NCI-H2081 treated with DMSO at 0.1 percent for 48 hours (cell line): Measurements from ENCODE around the gene HMGCS1.
"Not testable (repeated sequence)": the region's sequence is repeated elsewhere in the genome, so short reads cannot be mapped to it uniquely, and the experiment has no call there.

Experiments
- DNase-seq: peaks from one replicate; lab custom pipeline; 2025; lab: John Stamatoyannopoulos, UW

HMGCS1 gene

GRCh38 chr5:43273552-43273951, 39.7 kb downstream of the HMGCS1 start:
- no peak for DNase-seq

DNA sequence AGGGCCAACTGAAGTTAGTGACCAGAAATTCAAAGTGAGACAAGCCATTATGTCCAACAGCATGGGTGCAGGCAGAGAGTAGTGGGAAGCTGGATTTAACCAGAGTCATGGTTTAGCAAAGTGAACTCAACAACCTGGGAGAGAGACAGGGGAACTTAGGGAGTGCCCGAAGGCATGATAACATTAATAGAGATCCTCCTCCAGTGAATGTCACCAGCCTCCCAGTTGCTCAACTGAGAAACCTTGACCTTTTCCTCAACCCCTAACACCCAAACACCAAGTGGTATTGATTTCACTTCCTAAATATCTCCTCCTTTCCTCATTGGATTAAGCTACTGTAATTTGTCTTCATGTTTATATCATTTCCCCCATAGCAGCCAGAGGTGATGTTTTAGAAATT, 42.6 kb downstream of the HMGCS1 start:
- DNase-seq = no peak

DNA sequence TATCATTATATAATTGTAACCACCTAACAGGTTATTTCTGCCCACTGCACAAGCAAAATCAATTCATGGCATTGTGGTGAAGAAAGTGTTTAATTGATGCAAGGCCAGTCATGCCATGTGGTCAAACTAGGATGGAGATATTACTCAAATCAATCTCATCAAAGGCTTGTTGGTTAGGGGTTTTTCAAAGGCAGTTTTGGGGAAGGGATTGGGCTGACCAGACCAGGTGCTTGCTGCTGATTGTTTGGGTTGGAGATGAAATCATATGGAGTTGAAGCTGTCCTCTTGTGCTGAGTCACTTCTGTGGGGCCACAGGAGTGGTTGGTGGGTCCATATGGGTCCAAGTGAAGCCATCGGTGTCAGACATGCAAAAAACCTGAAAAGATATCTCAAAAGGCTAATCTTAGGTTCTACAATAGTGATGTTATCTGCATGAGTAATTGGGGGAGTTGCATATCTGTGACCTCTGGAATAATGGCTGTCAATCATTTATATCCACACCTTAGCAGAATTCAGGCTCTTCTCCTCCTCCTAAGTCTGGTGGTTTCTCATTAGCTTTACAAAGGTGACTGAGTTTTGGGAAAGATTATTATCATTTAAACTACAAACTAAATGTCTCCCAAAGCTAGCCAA, 44.9 kb downstream of the HMGCS1 start:
- no peak for DNase-seq

GRCh38 chr5:43262269-43262668, 50.9 kb downstream of the HMGCS1 start:
- DNase-seq = not testable (repeated sequence)

- no peak for DNase-seq
Observed at GRCh38 chr5:43258116-43258515, 55.1 kb downstream of the HMGCS1 start.

- no peak for DNase-seq
Observed at GRCh38 chr5:43256261-43256966, 56.8 kb downstream of the HMGCS1 start.

GRCh38 chr5:43255704-43256103, 57.5 kb downstream of the HMGCS1 start:
- no peak for DNase-seq

- no peak for DNase-seq
Observed at GRCh38 chr5:43251754-43252153, 61.5 kb downstream of the HMGCS1 start.

GRCh38 chr5:43245724-43246385, 67.4 kb downstream of the HMGCS1 start:
- DNase-seq = no peak

DNA sequence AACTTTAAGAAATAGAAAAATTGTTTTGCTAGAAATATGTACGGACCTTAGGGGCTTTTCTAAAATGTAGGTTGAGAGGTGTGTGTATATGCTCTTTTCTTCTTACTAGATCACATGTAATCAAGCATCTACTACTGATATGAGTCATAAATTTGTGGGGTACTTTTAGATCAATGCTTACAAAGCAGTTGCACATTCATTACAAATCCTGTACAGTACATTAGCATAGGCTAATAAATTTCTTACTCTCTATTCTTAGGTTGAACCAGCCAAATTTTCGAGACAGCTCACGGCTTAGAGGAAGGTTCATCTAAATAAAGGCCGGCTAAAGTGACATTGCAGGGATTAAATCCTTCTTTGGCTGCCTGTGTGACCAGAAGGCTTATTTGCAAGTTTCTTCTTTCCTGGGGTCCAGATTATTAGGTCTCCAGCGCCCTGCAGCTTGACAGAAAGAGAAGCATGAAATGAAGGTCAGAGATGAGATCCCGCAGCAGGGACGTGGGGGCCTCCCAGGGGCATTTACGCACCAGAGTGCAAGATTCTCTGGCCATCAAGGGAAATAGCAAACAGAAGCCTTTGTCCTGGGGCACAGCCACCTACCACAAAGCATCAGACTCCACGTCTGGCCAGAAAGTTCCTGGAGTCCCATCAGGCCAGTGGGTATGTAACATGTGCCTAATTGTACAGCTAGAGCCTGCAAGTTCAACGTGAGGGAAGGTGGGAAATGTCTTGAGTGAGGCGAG, 68.2 kb downstream of the HMGCS1 start:
- DNase-seq = no peak

DNA sequence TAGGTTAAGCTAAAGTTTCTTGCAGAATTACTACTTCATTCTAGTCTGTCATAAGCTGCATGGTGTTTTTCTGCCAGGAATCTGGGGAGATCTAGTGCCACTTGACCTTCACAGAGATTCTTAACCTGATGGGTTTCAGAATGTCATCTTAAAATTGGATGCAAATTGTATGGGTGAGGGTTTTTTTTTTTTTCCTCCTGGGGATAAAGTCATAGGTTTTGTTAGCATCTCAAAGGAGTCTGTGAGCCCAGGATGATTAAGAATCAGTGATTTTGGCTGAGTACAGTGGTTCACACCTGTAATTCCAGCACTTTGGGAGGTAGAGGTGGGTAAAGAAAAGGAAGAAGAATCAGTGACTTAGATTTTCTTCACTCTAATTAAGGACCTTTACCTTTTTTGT, 69.9 kb downstream of the HMGCS1 start:
- no peak for DNase-seq

DNA sequence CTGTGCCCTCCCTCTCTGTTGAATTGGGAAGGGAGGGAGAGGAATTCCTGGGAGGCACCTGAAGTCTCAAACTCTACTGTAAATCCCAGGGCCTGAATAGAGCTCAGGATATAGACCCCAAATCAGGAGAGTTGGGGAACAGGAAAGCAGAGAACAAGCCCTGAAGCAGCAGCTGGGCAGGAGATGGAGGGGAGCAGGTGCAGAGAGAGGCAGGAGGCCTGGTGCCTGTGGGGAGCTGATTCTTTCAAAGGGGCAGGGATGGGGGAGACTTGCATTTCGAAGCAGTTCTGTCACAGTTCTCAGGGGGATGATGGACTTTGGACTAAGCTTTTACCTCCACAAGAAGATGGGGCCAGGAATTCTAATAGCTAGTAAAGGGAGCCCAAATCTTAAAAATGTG, 71.0 kb downstream of the HMGCS1 start:
- no peak for DNase-seq
